ENCODE measurements around the gene POTED.
"Not testable (repeated sequence)": the region's sequence is repeated elsewhere in the genome, so short reads cannot be mapped to it uniquely, and the experiment has no call there.

Gene POTED

GRCh38 chr21:13609477-13609876 lies at the start of gene POTED:
POTED (plus strand) TSS chr21:13609777; CDS start chr21:13610229, 452 bp downstream.
- DNase-seq (ENCODE audit: low spot score), result not testable (repeated sequence)

- DNase-seq (ENCODE audit: low spot score), result not testable (repeated sequence)
These were observed 40.5 kb downstream of the POTED start for GRCh38 chr21:13650101-13650500.

GRCh38 chr21:13651746-13652145 lies 42.2 kb downstream of the POTED start:
- not testable (repeated sequence) for DNase-seq (ENCODE audit: low spot score)
